WTC11 (cell line): ENCODE results near the gene HLCS. TPM values are rescaled to one million over a fixed set of nuclear protein-coding genes. Genes with fewer than 3 reads are reported as not detected.

Experiments used
- ATAC-seq: fragments of 200-7000 bp; cut with Tn5 transposase; 2 replicates; pipeline ENCODE4 v1.10.0; 2021; ENCODE audit warnings: mild to moderate bottlenecking, moderate library complexity
- CTCF ChIA-PET: fragments of 300-600 bp; sonication (Branson Sonifier 250); formaldehyde crosslinking; loops from one replicate; lab custom pipeline; 2021; ENCODE audit warnings: antibody characterized with exemption; lab: Charles Lee
- POLR2A ChIA-PET: fragments of 350-600 bp; sonication (Branson Sonifier 250); formaldehyde crosslinking; loops from one replicate; lab custom pipeline; 2021; ENCODE audit warnings: antibody characterized with exemption; lab: Charles Lee
- DNase-seq: peaks from one replicate; pipeline ENCODE4 v3.0.0; 2021; ENCODE audit warnings: low spot score
- H3K27ac Mint-ChIP-seq: 2 replicates; pipeline ENCODE4 v1.8.0; 2021; ENCODE audit warnings: mixed read lengths
- H3K27me3 Mint-ChIP-seq: 2 replicates; pipeline ENCODE4 v1.8.0; 2021; ENCODE audit warnings: low read depth, mild to moderate bottlenecking, moderate library complexity, mixed read lengths
- H3K36me3 Mint-ChIP-seq: 2 replicates; pipeline ENCODE4 v1.8.0; 2021; ENCODE audit warnings: mixed read lengths
- H3K4me1 Mint-ChIP-seq: 2 replicates; pipeline ENCODE4 v1.8.0; 2022; ENCODE audit warnings: mixed read lengths
- H3K4me3 Mint-ChIP-seq: 2 replicates; pipeline ENCODE4 v1.8.0; 2021; ENCODE audit warnings: mild to moderate bottlenecking, moderate library complexity, mixed read lengths
- H3K9me3 Mint-ChIP-seq: 2 replicates; pipeline ENCODE4 v1.8.0; 2021; ENCODE audit warnings: mixed read lengths
- ATF1 ChIP-seq: sonication (generic); formaldehyde crosslinking; IDR thresholded peaks from 2 replicates; pipeline ENCODE4 v1.8.1; 2023; ENCODE audit warnings: mild to moderate bottlenecking, moderate library complexity, missing genetic modification reagents
- ATF2 ChIP-seq: sonication (generic); formaldehyde crosslinking; IDR thresholded peaks from 2 replicates; pipeline ENCODE4 v1.8.1; 2022; ENCODE audit warnings: low read depth, missing genetic modification reagents, borderline replicate concordance
- ATF3 ChIP-seq: sonication (generic); formaldehyde crosslinking; conservative IDR thresholded peaks from 2 replicates; pipeline ENCODE4 v1.8.1; 2022; ENCODE audit warnings: mild to moderate bottlenecking, missing genetic modification reagents
- ATF6 ChIP-seq: sonication (generic); formaldehyde crosslinking; IDR thresholded peaks from 2 replicates; pipeline ENCODE4 v1.8.1; 2023; ENCODE audit warnings: mild to moderate bottlenecking, missing genetic modification reagents
- CTCF ChIP-seq: fragments of 200-600 bp; IDR thresholded peaks from 2 replicates; pipeline ENCODE4 v1.8.0; 2022; ENCODE audit warnings: antibody characterized with exemption
- E2F5 ChIP-seq: sonication (generic); formaldehyde crosslinking; IDR thresholded peaks from 2 replicates; pipeline ENCODE4 v1.8.1; 2022; ENCODE audit warnings: mild to moderate bottlenecking, moderate library complexity, missing genetic modification reagents
- ELF4 ChIP-seq: sonication (generic); formaldehyde crosslinking; IDR thresholded peaks from 2 replicates; pipeline ENCODE4 v1.8.1; 2022; ENCODE audit warnings: low read depth, mild to moderate bottlenecking, moderate library complexity, missing genetic modification reagents
- GTF2I ChIP-seq: fragments of 250-450 bp; sonication (Bioruptor Pico); conservative IDR thresholded peaks from 2 replicates; pipeline ENCODE4 v1.4.0; 2021; ENCODE audit warnings: mild to moderate bottlenecking
- HMGA2 ChIP-seq: fragments of 250-450 bp; sonication (Bioruptor Pico); IDR thresholded peaks from 2 replicates; pipeline ENCODE4 v1.4.0; 2021; ENCODE audit warnings: mild to moderate bottlenecking, moderate library complexity
- OVOL2 ChIP-seq: fragments of 250-450 bp; sonication (Bioruptor Pico); IDR thresholded peaks from 2 replicates; pipeline ENCODE4 v1.9.0; 2021; ENCODE audit warnings: mild to moderate bottlenecking, borderline replicate concordance
- RELA ChIP-seq: sonication (generic); formaldehyde crosslinking; IDR thresholded peaks from 2 replicates; pipeline ENCODE4 v1.8.1; 2022; ENCODE audit warnings: missing genetic modification reagents, mild to moderate bottlenecking, borderline replicate concordance
- TEAD4 ChIP-seq: sonication (generic); formaldehyde crosslinking; IDR thresholded peaks from 2 replicates; pipeline ENCODE4 v1.8.0; 2022; ENCODE audit warnings: mild to moderate bottlenecking, missing genetic modification reagents
- USF1 ChIP-seq: sonication (generic); formaldehyde crosslinking; IDR thresholded peaks from 2 replicates; pipeline ENCODE4 v1.8.0; 2022; ENCODE audit warnings: mild to moderate bottlenecking, missing genetic modification reagents
- USF2 ChIP-seq: sonication (generic); formaldehyde crosslinking; IDR thresholded peaks from 2 replicates; pipeline ENCODE4 v1.8.1; 2023; ENCODE audit warnings: mild to moderate bottlenecking, missing genetic modification reagents, moderate library complexity
- ZNF281 ChIP-seq: sonication (generic); formaldehyde crosslinking; IDR thresholded peaks from 2 replicates; pipeline ENCODE4 v1.8.0; 2023; ENCODE audit warnings: mild to moderate bottlenecking, missing genetic modification reagents
- ZNF671 ChIP-seq: fragments of 250-450 bp; sonication (Bioruptor Pico); IDR thresholded peaks from 2 replicates; pipeline ENCODE4 v1.8.0; 2021; ENCODE audit warnings: mild to moderate bottlenecking
- total RNA-seq: library from RNA; stranded (reverse); gene quantifications from 3 replicates; pipeline ENCODE4 v1.2.3, GENCODE V29; 2021

HLCS gene
- total RNA-seq, 1 experiment from 2014 or later = 9.3 TPM

GRCh38 chr21:36854391-36854790 lies 112.1 kb downstream of the HLCS start:
- peak; percentile 69 for DNase-seq
- Mint-ChIP-seq H3K4me1 (peaks cover 8% of the 10 kb centered on the region), H3K4me3 (no peak overlapping the region), H3K27ac (no peak overlapping the region), H3K27me3 (no peaks in the 10 kb centered on the region; the same call in 1 of the 2 replicates), H3K9me3 (no peaks in the 10 kb centered on the region), H3K36me3 (no peaks in the 10 kb centered on the region)
- ATAC-seq = peak; percentile 95
- POLR2A ChIA-PET = interaction anchor here (0.6 to 0.9 kb wide), 2 partner anchors 63 to 126 kb away, joined by 3 read pairs; no protein-coding TSS in a partner anchor
- CTCF ChIA-PET = interaction anchor here (0.6 to 1.9 kb wide), 50 partner anchors 9 to 224 kb away, joined by 3 to 31 read pairs (median 4); no protein-coding TSS in a partner anchor
- TF ChIP-seq HMGA2 (CRISPR knock-in tag) (no peak), ATF6 (CRISPR knock-in tag) (no peak), CTCF (peak; percentile 67)

GRCh38 chr21:36852864-36853263 lies 113.6 kb downstream of the HLCS start:
- H3K27me3 Mint-ChIP-seq = no peaks in the 10 kb centered on the region
- H3K4me1 Mint-ChIP-seq = peaks cover 7% of the 10 kb centered on the region; the same call in 1 of the 2 replicates
- no peak overlapping the region for H3K4me3 Mint-ChIP-seq
- DNase-seq = no peak
- TF ChIP-seq RELA (CRISPR knock-in tag) = no peak
- no peak for TF ChIP-seq TEAD4 (CRISPR knock-in tag)
- TF ChIP-seq ATF1 (CRISPR knock-in tag) = no peak
- TF ChIP-seq ATF2 (CRISPR knock-in tag) = no peak
- no peak for TF ChIP-seq GTF2I (CRISPR knock-in tag)
- TF ChIP-seq ATF3 (CRISPR knock-in tag) = no peak
- TF ChIP-seq USF2 (CRISPR knock-in tag) = no peak
- TF ChIP-seq ZNF671 (CRISPR knock-in tag) = no peak
- TF ChIP-seq OVOL2 (CRISPR knock-in tag) = no peak
- no peak for TF ChIP-seq ZNF281 (CRISPR knock-in tag)
- no peak for TF ChIP-seq ELF4 (CRISPR knock-in tag)
- no peak for TF ChIP-seq USF1 (CRISPR knock-in tag)
- TF ChIP-seq E2F5 = no peak
- ChIA-PET CTCF (interaction anchor here (0.6 to 1.9 kb wide), 3 partner anchors 63 to 142 kb away, joined by 3 to 20 read pairs (median 3); no protein-coding TSS in a partner anchor), POLR2A (no interaction called here)
- ATAC-seq = no peak
- H3K9me3 Mint-ChIP-seq = no peaks in the 10 kb centered on the region
- no peak overlapping the region for H3K27ac Mint-ChIP-seq
- H3K36me3 Mint-ChIP-seq = no peaks in the 10 kb centered on the region
